ENCODE results near the gene PRKCQ. TPM values are rescaled to one million over a fixed set of nuclear protein-coding genes. Genes with fewer than 3 reads are reported as not detected.

The PRKCQ gene
- total and polyA plus RNA-seq, 2 of the 4 experiments (the other 2 are of a cell fraction): under 0.01 to 0.03 TPM

GRCh38 chr10:6618340-6618739 is 38.3 kb upstream of the PRKCQ start:
- H3K4me3 ChIP-seq (ENCODE audit: insufficient read depth, low read depth, low read length): no peak overlapping the region
- no peaks in the 10 kb centered on the region for H3K36me3 ChIP-seq (ENCODE audit: control insufficient read depth, insufficient read depth, low read length)
- H3K9ac ChIP-seq (ENCODE audit: low read depth, low read length): no peak overlapping the region
- H2BK5ac ChIP-seq (ENCODE audit: low read depth, low read length, poor library complexity, severe bottlenecking): no peak overlapping the region
- H3K9me1 ChIP-seq (ENCODE audit: insufficient read depth, low read length): no peaks in the 10 kb centered on the region
- dilution Hi-C loops (cut with HindIII; ENCODE audit: low sequenced_read_pairs, unreplicated experiment) (no loop called here), intact Hi-C loops (cut with micrococcal nuclease) (no loop called here), in situ Hi-C loops (cut with MboI; ENCODE audit: low sequenced_read_pairs) (no loop called here)
- no peak overlapping the region for H2BK15ac ChIP-seq (ENCODE audit: low read depth, low read length)
- no peak overlapping the region for H4K91ac ChIP-seq (ENCODE audit: insufficient read depth, low read depth, low read length)
- WGBS, 2 experiments (ENCODE audit: extremely low coverage in 2 of 2, insufficient read length in 1 of 2): no CpG with 5 or more reads among the region's 1 CpG
- ChIA-PET CTCF (no interaction called here), POLR2A (ENCODE audit: unreplicated experiment) (no interaction called here)
- no peak for TF ChIP-seq ELK1 (IDR thresholded peaks at IDR 0.05; ENCODE audit: borderline replicate concordance, low read depth, low read length)
- TF ChIP-seq NFE2L2 (IDR thresholded peaks at IDR 0.05; ENCODE audit: low read depth, low read length): no peak
- no peak for TF ChIP-seq SMC3 (IDR thresholded peaks at IDR 0.05; ENCODE audit: low read depth, low read length)
- no peak for TF ChIP-seq CEBPB (IDR thresholded peaks at IDR 0.05; ENCODE audit: low read depth, low read length)
- no peak for TF ChIP-seq CHD1 (IDR thresholded peaks at IDR 0.05; ENCODE audit: low read depth, low read length)
- TF ChIP-seq RAD21 (IDR thresholded peaks at IDR 0.05; ENCODE audit: low read length): no peak
- TF ChIP-seq MXI1 (IDR thresholded peaks at IDR 0.05; ENCODE audit: borderline replicate concordance, low read depth, low read length): no peak
- TF ChIP-seq MAZ (IDR thresholded peaks at IDR 0.05; ENCODE audit: borderline replicate concordance, low read depth, low read length): no peak
- no peak for TF ChIP-seq POLR2A (IDR thresholded peaks at IDR 0.05; ENCODE audit: low read depth, low read length)
- TF ChIP-seq USF2 (IDR thresholded peaks at IDR 0.05; ENCODE audit: low read depth, low read length): no peak
- no peak for TF ChIP-seq FOS (IDR thresholded peaks at IDR 0.05; ENCODE audit: low read depth, low read length)
- TF ChIP-seq CTCF (conservative IDR thresholded peaks at IDR 0.05; ENCODE audit: low read depth, low read length): no peak
- TF ChIP-seq RCOR1 (IDR thresholded peaks at IDR 0.05; ENCODE audit: insufficient replicate concordance, low read length): no peak
- TF ChIP-seq MAFK (IDR thresholded peaks at IDR 0.05; ENCODE audit: low read depth, low read length): no peak
- no peak for TF ChIP-seq BHLHE40 (IDR thresholded peaks at IDR 0.05; ENCODE audit: low read depth, low read length)
- no peak for TF ChIP-seq RFX5 (IDR thresholded peaks at IDR 0.05; ENCODE audit: low read depth, low read length)
- H4K20me1 ChIP-seq (ENCODE audit: insufficient read depth, low read length): no peaks in the 10 kb centered on the region
- H3K4me2 ChIP-seq (ENCODE audit: low read depth, low read length): no peak overlapping the region
- H3K56ac ChIP-seq (ENCODE audit: extremely low read depth, insufficient read depth, low read length): no peak overlapping the region
- no peaks in the 10 kb centered on the region for H3K9me3 ChIP-seq (ENCODE audit: control insufficient read depth, insufficient read depth, low read length)
- no TSS peak for BruUV-seq (replicated peaks)
- H2BK120ac ChIP-seq (ENCODE audit: low read depth, low read length): no peak overlapping the region
- no peak overlapping the region for H4K8ac ChIP-seq (ENCODE audit: low read depth in 2 of 2, low read length in 2 of 2)
- no peak overlapping the region for H3K27ac ChIP-seq (ENCODE audit: insufficient read depth, low read length)
- no peak overlapping the region for H3K23ac ChIP-seq (ENCODE audit: low read depth, low read length)
- H3K4ac ChIP-seq (ENCODE audit: low read depth, low read length): no peak overlapping the region
- H3K27me3 ChIP-seq (ENCODE audit: control insufficient read depth, insufficient read depth, low read length): no peaks in the 10 kb centered on the region; the same call in 1 of the 2 replicates
- H3K4me1 ChIP-seq (ENCODE audit: control insufficient read depth, insufficient read depth, low read length): no peaks in the 10 kb centered on the region
- H2AFZ ChIP-seq (replicated peaks; ENCODE audit: low read length, poor library complexity): no peak overlapping the region
- H3K18ac ChIP-seq (ENCODE audit: low read depth, low read length): no peak overlapping the region
- no peak for DNase-seq
- H3K79me1 ChIP-seq (ENCODE audit: low read depth in 1 of 2, low read length in 2 of 2): no peaks in the 10 kb centered on the region
- no peak overlapping the region for H2BK20ac ChIP-seq (ENCODE audit: low read depth, low read length)
- H4K5ac ChIP-seq (ENCODE audit: low read depth, low read length): no peak overlapping the region
- H2AK9ac ChIP-seq (replicated peaks; ENCODE audit: low read depth, low read length, poor library complexity): no peak overlapping the region
- no peak for ATAC-seq (ENCODE audit: low read depth)
- H2AK5ac ChIP-seq (ENCODE audit: low read depth, low read length): no peak overlapping the region
- no peak overlapping the region for H3K14ac ChIP-seq (replicated peaks; ENCODE audit: low read depth, low read length)
